ENCODE results near the gene IKZF3. TPM values are rescaled to one million over a fixed set of nuclear protein-coding genes. Genes with fewer than 3 reads are reported as not detected.

IKZF3 gene
- total RNA-seq, 1 experiment from 2014 or later = 0.22 TPM

GRCh38 chr17:39769974-39770587 is 94.0 kb downstream of the IKZF3 start:
- Histone ChIP-seq H3K79me2 (ENCODE audit: insufficient read depth, low read length) (no peaks in the 10 kb centered on the region), H3K27ac (ENCODE audit: insufficient read length, low read depth, low read length) (no peak overlapping the region), H2BK20ac (ENCODE audit: low read depth, low read length, poor library complexity, severe bottlenecking) (no peak overlapping the region), H2AK5ac (ENCODE audit: insufficient read length, low read length) (no peak overlapping the region), H3T11ph (ENCODE audit: low read length) (no peak overlapping the region), H3K9me3 (ENCODE audit: control insufficient read depth, low read depth, low read length) (no peaks in the 10 kb centered on the region), H2BK15ac (ENCODE audit: low read depth, low read length) (no peak overlapping the region), H3K56ac (ENCODE audit: insufficient read length, low read depth, low read length) (no peak overlapping the region), H4K91ac (ENCODE audit: insufficient read length, low read depth, low read length) (no peak overlapping the region), H2BK120ac (ENCODE audit: low read depth, low read length, poor library complexity, severe bottlenecking) (no peak overlapping the region), H2AFZ (ENCODE audit: low read length) (no peak overlapping the region), H3K23me2 (ENCODE audit: insufficient read length, low read depth, low read length, poor library complexity, severe bottlenecking) (no peaks in the 10 kb centered on the region), H2BK12ac (ENCODE audit: insufficient read length, low read depth, low read length) (no peak overlapping the region), H3K9ac (ENCODE audit: extremely low read depth, insufficient read length, low read length) (no peak overlapping the region), H2BK5ac (ENCODE audit: insufficient read length, low read length) (no peak overlapping the region), H4K8ac (replicated peaks; ENCODE audit: insufficient read length, low read depth, low read length) (no peak overlapping the region), H4K20me1 (ENCODE audit: control insufficient read depth, insufficient read depth, insufficient read length) (no peaks in the 10 kb centered on the region), H3K79me1 (ENCODE audit: insufficient read depth, low read depth, low read length, poor library complexity, severe bottlenecking) (no peaks in the 10 kb centered on the region), H4K5ac (ENCODE audit: insufficient read length, low read depth, low read length) (no peak overlapping the region), H3K4ac (ENCODE audit: low read depth, low read length) (no peak overlapping the region), H3K18ac (ENCODE audit: insufficient read length, low read depth, low read length) (no peak overlapping the region), H3K27me3 (ENCODE audit: insufficient read depth, low read length) (no peaks in the 10 kb centered on the region), H3K4me2 (ENCODE audit: insufficient read depth, insufficient read length, low read length) (no peak overlapping the region), H3K23ac (ENCODE audit: insufficient read length, low read depth, low read length) (no peak overlapping the region), H3K14ac (ENCODE audit: insufficient read depth, low read length) (no peak overlapping the region), H3K4me1 (ENCODE audit: insufficient read depth, low read length) (no peaks in the 10 kb centered on the region)
- Mint-ChIP-seq H3K36me3 (ENCODE audit: insufficient read depth in 1 of 3, low read depth in 3 of 3) (no peaks in the 10 kb centered on the region), H3K4me1 (peaks cover 7 to 8% of the 10 kb centered on the region in 2 experiments), H3K27me3 (ENCODE audit: low read depth) (peaks cover 16% of the 10 kb centered on the region), H3K27ac (no peak overlapping the region), H3K9me3 (no peaks in the 10 kb centered on the region), H3K4me3 (no peak overlapping the region)
- TF ChIP-seq CTCF (conservative IDR thresholded peaks at IDR 0.05) = no peak
- no peak for DNase-seq
- no CpG with 5 or more reads among the region's 8 CpGs for WGBS (ENCODE audit: extremely low coverage, insufficient read length, low lambda C conversion rate)

Data from H9 (cell line).